ENCODE data around the gene PTGDS.

DNA sequence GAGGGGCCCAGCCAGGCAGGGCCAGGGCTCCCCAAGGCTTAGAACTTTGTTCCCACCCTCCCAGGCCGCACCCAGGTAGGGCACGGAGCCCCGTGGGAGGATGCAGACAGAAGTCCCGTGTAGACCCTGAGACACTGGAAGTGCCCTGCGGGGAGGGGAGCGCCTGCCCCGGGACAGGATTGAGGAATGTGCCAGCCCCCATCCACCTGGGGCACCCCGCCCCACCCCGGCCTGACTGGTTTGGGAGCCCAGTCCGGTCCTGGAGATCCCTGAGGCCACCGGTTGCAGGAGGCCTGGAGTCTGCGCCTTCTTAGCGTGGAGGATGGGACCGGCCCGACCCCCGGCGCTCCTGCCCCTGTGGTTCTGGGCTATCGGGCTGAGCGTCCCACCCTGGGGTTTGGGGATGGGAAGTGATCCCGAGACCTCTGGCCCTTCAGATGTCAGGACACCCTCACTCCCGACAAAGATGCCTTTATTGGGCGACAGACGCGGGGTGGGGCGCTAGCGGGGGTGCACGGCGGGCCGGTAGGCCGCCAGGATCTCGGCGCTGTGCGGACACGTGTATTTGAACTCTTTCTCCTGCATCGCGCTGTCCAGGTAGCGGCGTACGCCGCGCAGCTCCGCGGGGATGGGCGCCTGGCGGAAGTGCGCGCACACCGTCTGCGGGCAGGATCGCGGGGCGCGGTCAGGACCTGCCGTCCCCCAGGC, 17.0 kb downstream of the PTGDS start:
- TF ChIP-seq POLR2AphosphoS5 (IDR thresholded peaks at IDR 0.05) (no peak), CTCF (IDR thresholded peaks at IDR 0.05; ENCODE audit: poor library complexity, severe bottlenecking) (no peak), EZH2 (IDR thresholded peaks at IDR 0.05; ENCODE audit: borderline replicate concordance, insufficient read depth, low read length, poor library complexity, severe bottlenecking) (no peak), TAF1 (IDR thresholded peaks at IDR 0.05; ENCODE audit: low read depth) (no peak), RAD21 (conservative IDR thresholded peaks at IDR 0.05) (no peak), SMC3 (conservative IDR thresholded peaks at IDR 0.05; ENCODE audit: poor library complexity) (no peak), MXI1 (conservative IDR thresholded peaks at IDR 0.05; ENCODE audit: poor library complexity, severe bottlenecking) (no peak)
- TF ChIP-seq, protein P1, sequence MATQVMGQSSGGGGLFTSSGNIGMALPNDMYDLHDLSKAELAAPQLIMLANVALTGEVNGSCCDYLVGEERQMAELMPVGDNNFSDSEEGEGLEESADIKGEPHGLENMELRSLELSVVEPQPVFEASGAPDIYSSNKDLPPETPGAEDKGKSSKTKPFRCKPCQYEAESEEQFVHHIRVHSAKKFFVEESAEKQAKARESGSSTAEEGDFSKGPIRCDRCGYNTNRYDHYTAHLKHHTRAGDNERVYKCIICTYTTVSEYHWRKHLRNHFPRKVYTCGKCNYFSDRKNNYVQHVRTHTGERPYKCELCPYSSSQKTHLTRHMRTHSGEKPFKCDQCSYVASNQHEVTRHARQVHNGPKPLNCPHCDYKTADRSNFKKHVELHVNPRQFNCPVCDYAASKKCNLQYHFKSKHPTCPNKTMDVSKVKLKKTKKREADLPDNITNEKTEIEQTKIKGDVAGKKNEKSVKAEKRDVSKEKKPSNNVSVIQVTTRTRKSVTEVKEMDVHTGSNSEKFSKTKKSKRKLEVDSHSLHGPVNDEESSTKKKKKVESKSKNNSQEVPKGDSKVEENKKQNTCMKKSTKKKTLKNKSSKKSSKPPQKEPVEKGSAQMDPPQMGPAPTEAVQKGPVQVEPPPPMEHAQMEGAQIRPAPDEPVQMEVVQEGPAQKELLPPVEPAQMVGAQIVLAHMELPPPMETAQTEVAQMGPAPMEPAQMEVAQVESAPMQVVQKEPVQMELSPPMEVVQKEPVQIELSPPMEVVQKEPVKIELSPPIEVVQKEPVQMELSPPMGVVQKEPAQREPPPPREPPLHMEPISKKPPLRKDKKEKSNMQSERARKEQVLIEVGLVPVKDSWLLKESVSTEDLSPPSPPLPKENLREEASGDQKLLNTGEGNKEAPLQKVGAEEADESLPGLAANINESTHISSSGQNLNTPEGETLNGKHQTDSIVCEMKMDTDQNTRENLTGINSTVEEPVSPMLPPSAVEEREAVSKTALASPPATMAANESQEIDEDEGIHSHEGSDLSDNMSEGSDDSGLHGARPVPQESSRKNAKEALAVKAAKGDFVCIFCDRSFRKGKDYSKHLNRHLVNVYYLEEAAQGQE (IDR thresholded peaks at IDR 0.05; ENCODE audit: borderline replicate concordance) = no peak

Measured in neural cell (in vitro differentiated cells).